Suprapubic skin (tissue), 4 donors: ENCODE data around the gene ARHGAP1.

Experiments
- EP300 ChIP-seq: sonication (generic); formaldehyde crosslinking; IDR thresholded peaks from one replicate; pipeline ENCODE4 v1.6.1; 2017; ENCODE audit warnings: antibody characterized with exemption
- POLR2A ChIP-seq, 2 donors: fragments of 450-650 bp; IDR thresholded peaks; one replicate each; pipeline ENCODE4 v1.6.1; 2017; ENCODE audit warnings: antibody characterized with exemption in 2 of 2, mild to moderate bottlenecking in 2 of 2, moderate library complexity in 2 of 2
- POLR2AphosphoS5 ChIP-seq, 3 donors: sonication (generic); formaldehyde crosslinking; IDR thresholded peaks; one replicate each; pipeline ENCODE4 v1.6.1; 2017; ENCODE audit warnings: antibody characterized with exemption in 3 of 3
- TF ChIP-seq, protein P1 (sequence below), 2 donors: fragments of 200-600 bp in 1 of 2; fragments of 450-650 bp in 1 of 2; sonication (generic) in 1 of 2; IDR thresholded peaks; one replicate each; pipeline ENCODE4 v1.5.1; 2016 to 2019; ENCODE audit warnings: antibody characterized with exemption in 2 of 2, mild to moderate bottlenecking in 1 of 2, moderate library complexity in 1 of 2

DNA sequence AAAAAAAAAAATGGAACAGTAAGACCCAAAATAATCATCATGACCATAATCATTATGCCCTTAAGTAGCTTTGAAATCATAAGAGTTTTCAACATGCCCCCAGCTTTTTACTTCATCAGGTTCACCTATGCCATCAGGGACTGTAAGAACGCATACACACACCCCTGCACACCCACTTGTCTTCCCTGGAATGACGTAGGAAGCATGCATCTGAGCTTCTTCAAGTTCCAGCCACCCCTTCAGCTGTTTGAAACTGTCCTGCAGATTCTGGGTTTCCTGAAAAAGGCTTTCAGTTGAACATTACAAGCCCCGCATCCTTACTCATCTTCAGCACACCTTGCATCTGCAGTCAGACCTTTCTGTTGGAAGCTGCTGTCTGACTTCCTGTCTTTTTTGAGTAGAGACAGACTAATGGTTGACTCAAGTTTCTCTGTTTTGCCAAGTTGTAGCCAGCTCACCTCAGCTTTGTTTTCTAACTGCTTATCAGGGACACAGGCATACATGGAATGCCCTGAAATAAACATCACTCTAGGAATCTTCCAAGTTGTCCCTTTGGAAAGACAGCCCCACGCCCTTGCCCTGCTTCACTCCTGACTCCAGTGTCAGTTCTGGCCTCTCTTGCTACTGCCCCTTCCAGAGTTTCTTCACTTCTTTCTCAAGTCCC lies 37.0 kb downstream of the ARHGAP1 start:
- TF ChIP-seq, protein P1, sequence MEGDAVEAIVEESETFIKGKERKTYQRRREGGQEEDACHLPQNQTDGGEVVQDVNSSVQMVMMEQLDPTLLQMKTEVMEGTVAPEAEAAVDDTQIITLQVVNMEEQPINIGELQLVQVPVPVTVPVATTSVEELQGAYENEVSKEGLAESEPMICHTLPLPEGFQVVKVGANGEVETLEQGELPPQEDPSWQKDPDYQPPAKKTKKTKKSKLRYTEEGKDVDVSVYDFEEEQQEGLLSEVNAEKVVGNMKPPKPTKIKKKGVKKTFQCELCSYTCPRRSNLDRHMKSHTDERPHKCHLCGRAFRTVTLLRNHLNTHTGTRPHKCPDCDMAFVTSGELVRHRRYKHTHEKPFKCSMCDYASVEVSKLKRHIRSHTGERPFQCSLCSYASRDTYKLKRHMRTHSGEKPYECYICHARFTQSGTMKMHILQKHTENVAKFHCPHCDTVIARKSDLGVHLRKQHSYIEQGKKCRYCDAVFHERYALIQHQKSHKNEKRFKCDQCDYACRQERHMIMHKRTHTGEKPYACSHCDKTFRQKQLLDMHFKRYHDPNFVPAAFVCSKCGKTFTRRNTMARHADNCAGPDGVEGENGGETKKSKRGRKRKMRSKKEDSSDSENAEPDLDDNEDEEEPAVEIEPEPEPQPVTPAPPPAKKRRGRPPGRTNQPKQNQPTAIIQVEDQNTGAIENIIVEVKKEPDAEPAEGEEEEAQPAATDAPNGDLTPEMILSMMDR (IDR thresholded peaks at IDR 0.05): no peak
- TF ChIP-seq POLR2AphosphoS5 (IDR thresholded peaks at IDR 0.05) (no peak), POLR2A (IDR thresholded peaks at IDR 0.05) (no peak), EP300 (no peak)
